Gastroesophageal sphincter (tissue), 4 donors: Measurements from ENCODE around the gene ADSS2. TPM values are rescaled to one million over a fixed set of nuclear protein-coding genes. Genes with fewer than 3 reads are reported as not detected.
A peak's percentile ranks its signal among the peaks of the same experiment; 100 is the strongest.

ENCODE experiments used
- ATAC-seq: fragments of 150-250 bp; one replicate; pipeline ENCODE4 v1.9.1; 2016; ENCODE audit warnings: mild to moderate bottlenecking, moderate library complexity
- H3K27ac ChIP-seq, 4 donors: fragments of 200-600 bp; sonication (generic) in 3 of 4; 1 replicate in 3 of 4; 2 replicates in 1 of 4; pipeline ENCODE4 v1.5.1; 2016 to 2019
- H3K27me3 ChIP-seq: fragments of 200-600 bp; sonication (generic); one replicate; pipeline ENCODE4 v1.5.1; 2019
- H3K36me3 ChIP-seq, 2 donors: fragments of 200-600 bp; sonication (generic); one replicate each; pipeline ENCODE4 v1.5.1; 2019; ENCODE audit warnings: control low read depth in 1 of 2
- H3K4me1 ChIP-seq, 3 donors: fragments of 200-600 bp; sonication (generic); 1 replicate in 2 of 3; 2 replicates in 1 of 3; pipeline ENCODE4 v1.5.1; 2016 to 2019; ENCODE audit warnings: control low read depth in 2 of 3
- H3K4me3 ChIP-seq, 2 donors: fragments of 200-600 bp; sonication (generic); one replicate each; pipeline ENCODE4 v1.5.1; 2019; ENCODE audit warnings: mild to moderate bottlenecking in 1 of 2, moderate library complexity in 1 of 2
- H3K9me3 ChIP-seq, 3 donors: fragments of 200-600 bp; sonication (generic); one replicate each; pipeline ENCODE4 v1.5.1; 2017 to 2019; ENCODE audit warnings: control low read depth in 2 of 3
- CTCF ChIP-seq, 4 experiments: fragments of 200-600 bp in 2 of 4; fragments of 450-650 bp in 2 of 4; sonication (generic) in 1 of 4; IDR thresholded peaks; one replicate each; pipeline ENCODE4 v1.5.1; 2017 to 2019; ENCODE audit warnings: antibody characterized with exemption in 4 of 4, mild to moderate bottlenecking in 2 of 4, moderate library complexity in 2 of 4
- EP300 ChIP-seq: sonication (generic); formaldehyde crosslinking; IDR thresholded peaks from one replicate; pipeline ENCODE4 v1.6.1; 2017; ENCODE audit warnings: antibody characterized with exemption, mild to moderate bottlenecking
- POLR2A ChIP-seq, 2 donors: fragments of 450-650 bp; IDR thresholded peaks; one replicate each; pipeline ENCODE4 v1.6.1; 2017; ENCODE audit warnings: antibody characterized with exemption in 2 of 2, mild to moderate bottlenecking in 2 of 2, moderate library complexity in 1 of 2
- POLR2AphosphoS5 ChIP-seq: sonication (generic); formaldehyde crosslinking; IDR thresholded peaks from one replicate; pipeline ENCODE4 v1.6.1; 2017; ENCODE audit warnings: antibody characterized with exemption
- WGBS, 2 donors: methylation state at CpG; one replicate each; pipeline ENCODE4 v1.1.5; 2018; ENCODE audit warnings: low coverage in 1 of 2; 5-methylcytosine and 5-hydroxymethylcytosine counted together
- total RNA-seq, 4 donors: library from RNA; depleted of rRNA; stranded (reverse); fragments of >200 nt; gene quantifications; one replicate each; pipeline ENCODE4 v1.1.0, GENCODE V29; 2016

The ADSS2 gene
- total RNA-seq, 4 donors from 2014 or later: 28.9 to 59.0 (median 47.1) TPM

- no peaks in the 10 kb centered on the region for H3K9me3 ChIP-seq
- H3K27me3 ChIP-seq: no peaks in the 10 kb centered on the region
- WGBS, 2 donors: 84 to 93% methylated on average over 3 to 6 of the region's 6 CpGs
- ATAC-seq: no peak
- H3K36me3 ChIP-seq: no peaks in the 10 kb centered on the region
- H3K27ac ChIP-seq: no peak overlapping the region
- H3K4me3 ChIP-seq: no peak overlapping the region
- no peaks in the 10 kb centered on the region for H3K4me1 ChIP-seq
- TF ChIP-seq CTCF (IDR thresholded peaks at IDR 0.05) (no peak), POLR2A (IDR thresholded peaks at IDR 0.05) (no peak), POLR2AphosphoS5 (no peak), EP300 (no peak)
Measured at GRCh38 chr1:244473059-244473605, 21.4 kb upstream of the ADSS2 start.

DNA sequence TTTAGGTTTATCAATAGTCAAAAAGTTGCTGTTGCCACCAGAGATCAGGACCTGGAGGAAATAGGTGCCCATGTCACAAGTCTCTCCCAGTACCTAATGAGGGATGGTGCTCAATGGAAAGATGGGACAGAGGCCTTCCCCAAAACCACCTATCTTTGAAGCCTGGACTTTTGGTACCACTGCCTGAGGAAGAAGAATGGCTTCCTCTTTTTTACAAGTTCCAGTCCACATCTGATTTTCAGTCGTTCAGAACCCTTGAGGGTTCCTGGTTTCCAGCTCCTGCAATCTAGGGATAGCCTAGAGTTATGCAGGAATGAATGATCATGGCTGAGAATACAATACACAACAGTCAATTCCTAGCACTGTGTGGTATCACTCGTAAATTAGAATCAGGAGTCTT is 15.0 kb upstream of the ADSS2 start:
- H3K9me3 ChIP-seq: no peaks in the 10 kb centered on the region
- H3K36me3 ChIP-seq: no peaks in the 10 kb centered on the region
- H3K4me1 ChIP-seq: no peaks in the 10 kb centered on the region
- ATAC-seq: no peak
- H3K27me3 ChIP-seq: no peaks in the 10 kb centered on the region
- TF ChIP-seq POLR2A (IDR thresholded peaks at IDR 0.05): no peak
- TF ChIP-seq POLR2AphosphoS5: no peak
- no peak for TF ChIP-seq EP300
- TF ChIP-seq CTCF (IDR thresholded peaks at IDR 0.05): no peak
- H3K4me3 ChIP-seq: no peak overlapping the region
- 79 to 83% methylated on average over 1 to 2 of the region's 2 CpGs for WGBS, 2 donors
- no peak overlapping the region for H3K27ac ChIP-seq

- Histone ChIP-seq H3K27me3 (no peaks in the 10 kb centered on the region), H3K9me3 (no peaks in the 10 kb centered on the region), H3K36me3 (no peaks in the 10 kb centered on the region), H3K27ac (peak within 1 kb of the TSS; percentile 58 to 94 (median 92)), H3K4me3 (peak within 1 kb of the TSS; percentile 39 to 65), H3K4me1 (peaks cover 0 to 9% (median 5%) of the 10 kb centered on the region in 3 donors)
- WGBS, 2 donors: 23 to 32% methylated on average over 12 to 13 of the region's 61 CpGs
- ATAC-seq: peak; percentile 99
- peak; percentile 61 for TF ChIP-seq POLR2AphosphoS5
- TF ChIP-seq EP300: no peak
- peak in 1 of 4 experiments; percentile 22 for TF ChIP-seq CTCF (IDR thresholded peaks at IDR 0.05)
- peak; percentile 80 to 86 for TF ChIP-seq POLR2A (IDR thresholded peaks at IDR 0.05)
Measured at GRCh38 chr1:244461245-244462071, 9.7 kb upstream of the ADSS2 start, which contains the start of gene CATSPERE. CATSPERE (plus strand) TSS chr1:244461273; CDS start chr1:244461430, 157 bp downstream.

- TF ChIP-seq POLR2AphosphoS5 (no peak), CTCF (IDR thresholded peaks at IDR 0.05) (no peak), EP300 (no peak), POLR2A (IDR thresholded peaks at IDR 0.05) (no peak)
- H3K27ac ChIP-seq: peak overlapping the region in 2 of 4 donors; percentile 90 to 93
- no peaks in the 10 kb centered on the region for H3K9me3 ChIP-seq
- WGBS, 2 donors: 83 to 92% methylated on average over 1 to 2 of the region's 4 CpGs
- H3K36me3 ChIP-seq: no peaks in the 10 kb centered on the region
- no peaks in the 10 kb centered on the region for H3K27me3 ChIP-seq
- H3K4me3 ChIP-seq: no peak overlapping the region
- no peak for ATAC-seq
- H3K4me1 ChIP-seq: peaks cover 0 to 9% (median 5%) of the 10 kb centered on the region in 3 donors
Measured at GRCh38 chr1:244460197-244460596, 8.5 kb upstream of the ADSS2 start.
